ENCODE data around the gene SLC25A12. TPM values are rescaled to one million over a fixed set of nuclear protein-coding genes. Genes with fewer than 3 reads are reported as not detected.
"Not testable (repeated sequence)": the region's sequence is repeated elsewhere in the genome, so short reads cannot be mapped to it uniquely, and the experiment has no call there.

SLC25A12 gene
- total RNA-seq, 1 experiment from 2014 or later = 28.2 TPM

GRCh38 chr2:171841996-171842395 is 52.0 kb downstream of the SLC25A12 start:
- in situ Hi-C loops (cut with HindIII; ENCODE audit: low pct_unique_long_range_greater_than_20kb, low sequenced_read_pairs) = no loop called here
- DNase-seq (ENCODE audit: low read depth, low spot score) = no peak

DNA sequence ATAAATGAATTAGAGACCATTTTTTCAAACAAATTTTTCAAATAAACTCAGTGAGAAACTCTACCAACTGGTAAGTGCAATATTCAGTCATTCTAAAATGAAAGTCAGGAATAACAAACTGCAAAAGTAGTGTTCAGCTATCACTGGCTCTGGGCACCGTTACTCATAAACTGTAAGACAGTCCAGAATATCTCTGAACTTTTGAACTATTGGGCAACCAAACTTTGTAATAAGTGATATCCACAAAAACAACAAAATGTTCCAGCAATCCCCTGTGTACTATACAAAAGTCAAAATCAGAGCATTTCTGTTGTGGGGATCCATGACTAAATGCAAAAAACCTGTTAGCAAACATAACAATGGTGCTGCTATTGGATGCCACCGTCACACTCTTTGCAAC is 56.3 kb downstream of the SLC25A12 start:
- DNase-seq (ENCODE audit: low read depth, low spot score) = no peak
- in situ Hi-C loops (cut with HindIII; ENCODE audit: low pct_unique_long_range_greater_than_20kb, low sequenced_read_pairs) = no loop called here

- in situ Hi-C loops (cut with HindIII; ENCODE audit: low pct_unique_long_range_greater_than_20kb, low sequenced_read_pairs) = no loop called here
Observed at GRCh38 chr2:171836146-171836910, 57.7 kb downstream of the SLC25A12 start.

GRCh38 chr2:171835386-171835785 is 58.7 kb downstream of the SLC25A12 start:
- DNase-seq (ENCODE audit: low read depth, low spot score) = no peak
- in situ Hi-C loops (cut with HindIII; ENCODE audit: low pct_unique_long_range_greater_than_20kb, low sequenced_read_pairs) = no loop called here

More at GRCh38 chr2:171836146-171836910, 57.7 kb downstream of the SLC25A12 start:
- DNase-seq (ENCODE audit: low read depth, low spot score) = no peak

- DNase-seq (ENCODE audit: low read depth, low spot score) = no peak
- in situ Hi-C loops (cut with HindIII; ENCODE audit: low pct_unique_long_range_greater_than_20kb, low sequenced_read_pairs) = no loop called here
Observed at GRCh38 chr2:171834286-171834685, 59.8 kb downstream of the SLC25A12 start.

DNA sequence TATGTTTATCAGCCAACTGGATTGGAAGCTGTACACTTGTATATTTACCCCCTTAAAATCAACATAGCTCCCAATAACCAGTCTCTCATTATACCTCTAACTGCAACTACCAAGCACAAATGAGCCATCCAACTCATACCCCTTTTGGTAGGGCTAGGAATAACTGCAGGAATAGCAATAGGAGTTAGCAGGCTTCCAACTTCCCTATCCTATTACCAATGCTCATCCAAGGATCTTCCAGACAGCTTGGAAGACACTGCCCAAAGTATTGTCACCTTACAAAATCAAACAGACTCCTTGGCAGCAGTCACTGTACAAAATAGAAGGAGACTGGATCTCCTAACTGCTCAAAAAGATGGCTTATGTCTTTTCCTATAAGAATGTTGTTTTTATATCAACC is 61.6 kb downstream of the SLC25A12 start:
- DNase-seq (ENCODE audit: low read depth, low spot score) = no peak
- in situ Hi-C loops (cut with HindIII; ENCODE audit: low pct_unique_long_range_greater_than_20kb, low sequenced_read_pairs) = no loop called here

DNA sequence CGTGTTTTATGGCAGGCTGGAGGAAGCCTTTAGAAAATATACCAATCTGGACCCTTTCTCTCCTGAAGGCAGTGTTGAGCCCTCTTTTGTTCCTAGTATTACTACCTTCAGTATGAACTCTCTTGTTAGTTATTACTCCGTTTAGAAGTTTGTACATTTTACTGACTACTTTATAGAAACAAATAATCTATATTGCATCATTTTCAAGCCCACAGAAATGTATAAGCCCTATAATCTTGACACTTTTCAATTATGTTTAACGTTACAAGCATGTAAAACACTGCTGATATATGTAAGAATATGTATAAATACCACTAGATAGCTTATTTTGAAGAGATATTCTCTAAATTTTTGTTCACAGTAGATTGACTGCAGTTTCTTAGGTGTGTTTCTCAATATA is 64.0 kb downstream of the SLC25A12 start:
- no peak for DNase-seq (ENCODE audit: low read depth, low spot score)
- in situ Hi-C loops (cut with HindIII; ENCODE audit: low pct_unique_long_range_greater_than_20kb, low sequenced_read_pairs) = no loop called here

DNA sequence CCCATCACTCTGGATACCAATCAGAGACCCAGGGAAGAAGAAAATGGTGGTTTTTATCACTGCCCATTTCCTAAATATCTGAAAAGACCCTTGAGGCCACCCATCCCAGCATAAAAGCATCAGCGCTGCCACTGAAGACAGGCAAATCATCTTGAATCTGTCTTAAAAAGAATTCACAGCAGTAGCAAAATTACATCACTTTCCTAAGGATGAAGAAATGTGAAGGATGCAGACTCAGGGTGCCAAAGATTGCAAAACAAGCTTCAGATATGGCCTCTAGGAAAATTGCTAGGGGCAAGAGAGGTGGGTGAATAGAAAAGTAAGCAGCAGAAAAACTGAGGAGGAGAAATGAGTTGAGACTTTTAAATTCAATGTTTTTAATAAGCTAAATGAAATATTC is 70.0 kb downstream of the SLC25A12 start:
- in situ Hi-C loops (cut with HindIII; ENCODE audit: low pct_unique_long_range_greater_than_20kb, low sequenced_read_pairs) = no loop called here
- DNase-seq (ENCODE audit: low read depth, low spot score) = no peak

GRCh38 chr2:171822525-171823322 is 71.3 kb downstream of the SLC25A12 start:
- in situ Hi-C loops (cut with HindIII; ENCODE audit: low pct_unique_long_range_greater_than_20kb, low sequenced_read_pairs) = no loop called here
- no peak for DNase-seq (ENCODE audit: low read depth, low spot score)

DNA sequence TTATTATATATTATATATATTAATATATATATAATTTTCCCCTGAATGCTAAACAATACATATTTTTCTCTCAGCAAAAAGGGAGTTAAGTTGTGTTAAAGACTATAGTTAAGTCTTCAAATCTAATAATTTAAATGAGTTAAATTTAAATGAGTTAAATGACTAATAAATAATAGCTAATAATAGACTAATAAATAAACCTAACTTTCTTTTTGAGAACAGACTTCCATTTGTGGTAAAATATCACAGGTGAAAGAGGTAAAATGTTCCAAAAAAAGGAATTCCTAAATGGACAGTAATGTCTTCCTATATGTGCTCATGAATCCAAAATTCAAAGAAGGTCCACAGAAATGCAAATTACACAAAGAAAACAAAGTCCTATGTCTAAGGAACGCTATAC is 74.6 kb downstream of the SLC25A12 start:
- in situ Hi-C loops (cut with HindIII; ENCODE audit: low pct_unique_long_range_greater_than_20kb, low sequenced_read_pairs) = no loop called here
- DNase-seq (ENCODE audit: low read depth, low spot score) = no peak

- no peak for DNase-seq (ENCODE audit: low read depth, low spot score)
- in situ Hi-C loops (cut with HindIII; ENCODE audit: low pct_unique_long_range_greater_than_20kb, low sequenced_read_pairs) = no loop called here
Observed at GRCh38 chr2:171814883-171815282, 79.2 kb downstream of the SLC25A12 start.

DNA sequence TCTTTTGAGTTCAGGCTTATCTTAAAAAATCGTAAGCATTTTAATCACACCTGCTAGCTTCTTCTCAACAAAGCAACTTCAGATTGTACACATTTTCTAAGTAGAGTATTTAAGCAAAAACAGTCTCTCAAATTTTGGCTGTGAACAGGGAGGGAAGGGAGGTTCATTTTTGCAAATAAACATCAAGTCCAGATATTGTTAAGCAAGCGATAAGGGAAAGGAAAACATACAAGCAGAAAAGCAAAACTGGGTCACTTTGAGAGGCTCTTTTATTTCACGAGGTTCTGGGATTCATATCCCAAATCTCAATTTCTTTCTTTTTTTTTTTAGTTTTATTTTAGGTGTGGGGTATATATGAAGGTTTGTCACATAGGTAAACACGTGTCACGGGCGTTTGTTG is 79.9 kb downstream of the SLC25A12 start:
- no peak for DNase-seq (ENCODE audit: low read depth, low spot score)
- in situ Hi-C loops (cut with HindIII; ENCODE audit: low pct_unique_long_range_greater_than_20kb, low sequenced_read_pairs) = no loop called here

GRCh38 chr2:171813729-171814128 is 80.3 kb downstream of the SLC25A12 start:
- no peak for DNase-seq (ENCODE audit: low read depth, low spot score)
- in situ Hi-C loops (cut with HindIII; ENCODE audit: low pct_unique_long_range_greater_than_20kb, low sequenced_read_pairs) = no loop called here

GRCh38 chr2:171813126-171813525 is 80.9 kb downstream of the SLC25A12 start:
- DNase-seq (ENCODE audit: low read depth, low spot score) = no peak
- in situ Hi-C loops (cut with HindIII; ENCODE audit: low pct_unique_long_range_greater_than_20kb, low sequenced_read_pairs) = no loop called here

- DNase-seq (ENCODE audit: low read depth, low spot score) = peak; percentile 50
- in situ Hi-C loops (cut with HindIII; ENCODE audit: low pct_unique_long_range_greater_than_20kb, low sequenced_read_pairs) = no loop called here
Observed at GRCh38 chr2:171811245-171811628, 82.8 kb downstream of the SLC25A12 start.

GRCh38 chr2:171810422-171811244 is 83.4 kb downstream of the SLC25A12 start:
- no peak for DNase-seq (ENCODE audit: low read depth, low spot score)
- in situ Hi-C loops (cut with HindIII; ENCODE audit: low pct_unique_long_range_greater_than_20kb, low sequenced_read_pairs) = no loop called here

DNA sequence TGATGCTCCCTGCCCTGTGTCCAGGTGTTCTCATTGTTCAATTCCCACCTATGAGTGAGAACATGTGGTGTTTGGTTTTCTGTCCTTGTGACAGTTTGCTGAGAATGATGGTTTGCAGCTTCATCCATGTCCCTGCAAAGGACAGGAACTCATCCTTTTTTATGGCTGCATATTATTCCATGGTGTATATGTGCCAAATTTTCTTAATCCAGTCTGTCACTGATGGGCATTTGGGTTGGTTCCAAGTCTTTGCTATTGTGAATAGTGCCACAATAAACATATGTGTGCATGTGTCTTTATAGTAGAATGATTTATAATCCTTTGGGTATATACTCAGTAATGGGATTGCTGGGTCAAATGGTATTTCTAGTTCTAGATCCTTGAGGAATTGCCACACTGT is 85.2 kb downstream of the SLC25A12 start:
- in situ Hi-C loops (cut with HindIII; ENCODE audit: low pct_unique_long_range_greater_than_20kb, low sequenced_read_pairs); DNase-seq (ENCODE audit: low read depth, low spot score): not testable (repeated sequence)

DNA sequence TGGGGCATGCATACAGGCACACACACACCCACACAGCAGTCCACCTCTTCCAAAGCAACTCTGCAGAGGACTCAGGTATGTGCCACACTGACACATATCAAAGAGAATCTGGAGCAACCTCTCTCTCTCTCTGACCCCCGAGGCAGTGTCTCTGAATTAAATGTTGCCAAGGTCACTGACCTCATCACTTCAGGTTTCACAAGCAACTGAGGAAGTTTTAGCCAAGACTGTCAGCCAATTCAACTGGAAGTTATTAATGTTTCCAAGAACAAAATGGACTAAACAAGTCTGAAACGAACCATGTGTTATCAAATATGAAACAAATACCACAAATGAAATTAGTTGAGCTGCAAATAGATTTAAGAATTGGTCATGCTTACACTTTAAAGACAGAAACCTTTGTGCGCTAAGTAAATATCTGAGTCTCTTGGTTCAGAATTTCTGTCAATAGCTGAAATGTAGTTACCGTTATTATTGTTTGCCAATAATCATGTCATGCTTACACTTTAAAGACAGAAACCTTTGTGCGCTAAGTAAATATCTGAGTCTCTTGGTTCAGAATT is 86.1 kb downstream of the SLC25A12 start:
- peak; percentile 3 for DNase-seq (ENCODE audit: low read depth, low spot score)
- in situ Hi-C loops (cut with HindIII; ENCODE audit: low pct_unique_long_range_greater_than_20kb, low sequenced_read_pairs) = no loop called here
